Renal cortex interstitium (tissue), 11 donors: ENCODE data around the gene F8. TPM values are rescaled to one million over a fixed set of nuclear protein-coding genes. Genes with fewer than 3 reads are reported as not detected.
"Not testable (repeated sequence)": the region's sequence is repeated elsewhere in the genome, so short reads cannot be mapped to it uniquely, and the experiment has no call there.

Source experiments
- DNase-seq, 11 donors: peaks; one replicate each; pipeline ENCODE4 v3.0.0-alpha.2; 2013; ENCODE audit warnings: low read depth in 9 of 11, low spot score in 4 of 11; ENCODE audit errors: extremely low read depth in 1 of 11
- polyA plus RNA-seq, 3 donors: library from polyadenylated mRNA; unstranded; fragments of 120-200 nt; gene quantifications; one replicate each; pipeline ENCODE4 v1.2.1, GENCODE V29; 2013; ENCODE audit not compliant: insufficient read length in 3 of 3

F8 gene
- polyA plus RNA-seq, 3 donors = 12.2 to 18.7 (median 12.7) TPM

GRCh38 chrX:155046811-155047528 lies 24.4 kb upstream of the F8 start:
- no peak for DNase-seq

- no peak for DNase-seq
Measured at GRCh38 chrX:155046129-155046810, 23.7 kb upstream of the F8 start.

GRCh38 chrX:155035688-155036087 lies 13.2 kb upstream of the F8 start:
- no peak for DNase-seq

DNA sequence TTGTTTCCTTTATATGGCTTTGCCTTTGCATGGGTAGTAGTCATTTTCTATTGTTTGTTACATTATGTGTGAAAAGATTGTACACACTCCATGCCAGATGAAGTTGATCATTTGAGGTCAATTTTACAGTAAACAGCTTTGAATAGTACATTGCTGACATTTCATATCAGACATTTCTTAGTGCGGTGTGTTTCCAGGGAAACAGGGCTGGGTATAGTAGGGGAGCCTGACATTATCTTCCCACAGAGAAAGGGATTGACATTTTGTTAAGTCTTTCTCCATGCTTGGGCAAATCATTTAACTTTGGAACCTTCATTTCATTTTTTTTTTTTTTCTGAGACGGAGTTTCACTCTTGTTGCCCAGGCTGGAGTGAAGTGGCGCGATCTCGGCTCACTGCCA lies 9.1 kb upstream of the F8 start:
- DNase-seq = no peak

- no peak for DNase-seq
Measured at GRCh38 chrX:155028877-155029291, 6.4 kb upstream of the F8 start.

GRCh38 chrX:155028129-155028528 lies 5.6 kb upstream of the F8 start:
- DNase-seq = no peak

DNA sequence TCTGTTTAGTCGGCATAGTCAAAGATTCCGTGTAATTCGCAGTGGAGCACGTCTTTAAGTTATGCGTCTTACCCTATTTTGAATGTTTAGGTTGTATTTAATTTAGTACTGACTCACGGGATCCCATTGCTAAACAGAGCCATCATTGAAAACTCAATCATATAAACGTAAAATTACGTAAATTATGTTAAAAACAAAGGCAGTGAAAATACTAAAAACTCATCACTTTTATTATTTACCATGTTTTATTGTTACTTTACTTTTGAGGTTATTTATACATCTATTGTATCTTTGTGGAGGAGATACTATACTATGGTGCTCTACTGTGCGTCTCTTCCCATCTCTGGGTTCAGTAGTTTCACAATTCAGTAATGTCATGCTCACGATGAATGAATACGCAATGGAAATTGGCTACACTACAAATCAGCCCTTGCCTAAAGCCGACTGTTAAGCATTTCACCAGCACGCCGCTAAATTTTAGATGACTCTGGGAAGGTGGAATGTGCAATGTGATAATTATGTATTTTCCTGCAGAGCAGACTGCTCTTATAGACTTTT lies 5.1 kb upstream of the F8 start:
- DNase-seq = peak in 5 of 11 donors; percentile 18 to 31 (median 27)

- DNase-seq = peak; percentile 49 to 89 (median 86)
Measured at GRCh38 chrX:155026727-155027508, 4.4 kb upstream of the F8 start, which contains the start of gene FUNDC2. Gene FUNDC2 (plus strand): TSS chrX:155026844. CDS start chrX:155026939, 95 bp downstream.

GRCh38 chrX:155026420-155026726 lies 3.9 kb upstream of the F8 start:
- DNase-seq = no peak

DNA sequence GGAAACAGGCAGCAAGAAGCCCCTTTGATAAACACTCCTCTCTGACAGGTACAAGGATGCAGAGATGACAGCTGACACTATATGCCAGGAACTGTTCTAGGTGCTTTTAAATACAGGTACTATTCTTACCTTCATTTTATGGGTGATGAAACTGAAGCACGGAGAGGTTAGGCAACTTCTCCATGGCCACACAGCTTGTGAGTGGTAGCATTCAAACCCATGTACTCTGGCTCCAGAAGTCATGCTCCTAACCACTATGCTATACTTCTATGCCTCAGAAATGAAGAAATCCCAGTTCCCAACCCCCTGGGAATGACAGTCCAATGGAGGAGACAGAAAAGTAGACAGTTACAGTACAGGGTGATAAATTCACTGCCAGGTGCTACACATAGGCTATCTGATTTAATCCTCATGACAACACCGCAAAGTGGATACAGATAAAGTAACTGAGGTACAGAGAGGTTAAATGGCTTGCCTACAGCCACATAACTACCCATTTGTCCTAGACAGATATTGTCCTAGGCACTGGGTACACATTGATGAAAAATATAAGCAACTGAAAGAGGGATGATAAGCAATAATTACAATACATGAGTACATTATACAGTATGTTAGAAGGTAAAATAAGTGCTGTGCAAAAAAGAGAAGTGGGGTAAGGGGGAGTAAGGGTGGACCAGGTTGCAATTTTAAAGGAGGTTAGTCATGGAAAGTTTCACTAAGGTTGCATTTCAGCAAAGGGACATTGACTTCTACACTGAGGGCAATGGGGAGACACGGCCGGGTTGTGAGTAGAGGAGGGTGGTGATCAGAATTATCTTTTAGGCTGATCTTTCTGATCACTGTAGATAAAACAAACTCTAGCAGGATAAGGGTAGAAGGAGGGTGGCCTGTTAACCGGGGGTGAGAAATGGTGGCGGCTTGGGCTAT lies 1.6 kb upstream of the F8 start:
- no peak for DNase-seq

- no peak for DNase-seq
Measured at GRCh38 chrX:155020591-155020990, 1.9 kb downstream of the F8 start.

- DNase-seq = no peak
Measured at GRCh38 chrX:155009994-155010472, 12.5 kb downstream of the F8 start.

DNA sequence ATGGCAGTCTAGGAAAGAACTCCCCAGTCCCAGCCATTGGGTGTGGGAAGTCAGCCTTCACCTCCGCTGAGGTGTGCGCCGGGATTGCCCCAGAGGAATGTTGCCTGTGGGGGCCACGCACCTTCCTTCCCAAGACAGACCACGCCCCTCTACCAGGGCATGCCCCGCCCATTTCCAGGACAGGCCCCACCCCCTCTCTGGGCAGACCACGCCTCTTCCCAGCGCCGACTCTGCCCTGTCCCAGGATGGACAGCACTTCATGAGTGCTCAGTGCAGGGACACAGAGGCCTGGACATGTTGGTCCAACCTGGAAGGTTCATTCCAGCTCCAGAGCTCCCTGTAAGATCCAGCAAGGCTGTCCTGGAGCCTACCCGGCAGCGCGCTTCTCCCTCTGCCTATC lies 13.9 kb downstream of the F8 start:
- not testable (repeated sequence) for DNase-seq

DNA sequence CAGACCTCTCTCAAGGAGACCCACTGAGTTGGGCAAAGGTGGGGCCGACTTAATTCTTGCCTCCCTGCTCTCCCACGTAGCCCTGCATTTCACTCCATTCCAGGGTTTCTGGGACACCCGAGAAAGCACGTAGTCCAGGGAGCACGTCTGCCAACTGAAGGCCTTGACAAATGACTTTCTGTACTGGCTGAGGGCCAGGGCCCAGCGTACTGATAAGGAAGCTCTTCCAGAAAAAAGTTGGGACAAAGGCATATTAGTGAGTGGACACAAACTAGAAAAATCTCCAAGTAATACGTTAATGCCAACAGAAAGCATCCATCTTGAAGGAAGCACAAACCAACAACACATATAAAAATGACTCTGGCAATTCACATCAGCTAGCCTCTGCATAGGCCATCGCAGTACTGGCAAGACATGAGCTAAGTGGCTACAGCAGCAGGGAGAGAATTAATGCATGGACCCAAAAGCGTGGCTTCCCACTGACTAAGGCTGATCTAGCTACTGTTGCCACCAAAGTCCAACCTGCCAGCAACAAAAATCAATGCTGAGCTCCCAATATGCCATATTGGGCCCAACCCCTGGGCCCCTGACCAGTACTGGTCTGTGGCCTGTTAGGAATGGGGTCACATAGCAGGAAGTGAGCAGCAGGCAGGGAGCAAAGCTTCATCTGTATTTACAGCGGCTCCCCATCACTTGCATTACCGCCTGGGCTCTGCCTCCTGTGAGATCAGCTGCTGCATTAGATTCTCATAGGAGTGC lies 15.4 kb downstream of the F8 start:
- DNase-seq = not testable (repeated sequence)

GRCh38 chrX:155006379-155006778 lies 16.1 kb downstream of the F8 start:
- DNase-seq = not testable (repeated sequence)

GRCh38 chrX:155005190-155005589 lies 17.3 kb downstream of the F8 start:
- DNase-seq = no peak

- no peak for DNase-seq
Measured at GRCh38 chrX:155001873-155002272, 20.6 kb downstream of the F8 start.

GRCh38 chrX:155000841-155001240 lies 21.7 kb downstream of the F8 start:
- DNase-seq = no peak
